ENCODE data around the gene CNDP1. TPM values are rescaled to one million over a fixed set of nuclear protein-coding genes. Genes with fewer than 3 reads are reported as not detected.

Gene CNDP1
- polyA plus RNA-seq, 1 of the 3 experiments (the other 2 are of a cell fraction), result not detected

DNA sequence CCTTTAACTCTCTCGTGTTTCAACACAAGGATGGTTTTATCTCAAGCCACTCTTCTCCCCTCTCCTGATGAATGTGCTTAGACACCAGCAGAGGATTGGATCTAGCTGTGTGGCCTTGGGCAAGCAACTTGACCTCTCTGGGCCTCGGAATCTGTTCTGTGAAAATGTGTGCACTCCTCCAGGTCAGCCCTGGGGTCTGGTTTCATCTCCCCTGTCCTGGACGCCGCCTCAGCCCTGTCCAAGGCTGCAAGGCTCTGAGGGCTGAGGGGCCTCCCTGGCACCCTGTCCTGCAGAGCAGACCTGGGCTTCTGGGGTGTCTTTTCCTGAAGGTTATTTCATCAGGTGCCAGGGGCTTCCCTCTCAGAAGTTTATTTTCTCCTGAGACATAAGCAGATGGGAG lies 28.5 kb downstream of the CNDP1 start:
- peaks cover 0 to 7% of the 10 kb centered on the region in 2 experiments; a peak in 1 of 4 replicates for H3K4me1 ChIP-seq (ENCODE audit: control insufficient read depth in 1 of 2, insufficient read depth in 2 of 2, low read depth in 1 of 2, low read length in 1 of 2)
- CTCF ChIA-PET, result interaction anchor here (0.6 to 1.6 kb wide), 4 partner anchors 11 to 1919 kb away, joined by 3 to 5 read pairs (median 4); no protein-coding TSS in a partner anchor
- H4K20me1 ChIP-seq (ENCODE audit: insufficient read depth), result no peaks in the 10 kb centered on the region
- H3F3A ChIP-seq (replicated peaks; ENCODE audit: insufficient read depth), result no peaks in the 10 kb centered on the region
- H3K9me2 ChIP-seq, result no peaks in the 10 kb centered on the region
- no peak overlapping the region for H3K4me3 ChIP-seq (ENCODE audit: low read depth in 2 of 2, low read length in 1 of 2)
- no peak overlapping the region for H3K4me2 ChIP-seq
- H3K36me3 ChIP-seq (replicated peaks in 1 of 2; ENCODE audit: control insufficient read depth in 1 of 2, insufficient read depth in 2 of 2, low read length in 1 of 2), result no peaks in the 10 kb centered on the region
- WGBS (ENCODE audit: low lambda C conversion rate), result 13% methylated on average over 4 of the region's 4 CpGs
- H3K27me3 ChIP-seq (ENCODE audit: insufficient read depth), result no peaks in the 10 kb centered on the region; the same call in 1 of the 2 replicates
- H3K9ac ChIP-seq, result no peak overlapping the region
- H3K9me3 ChIP-seq, result no peaks in the 10 kb centered on the region
- POLR2A ChIA-PET, result no interaction called here
- no peak overlapping the region for H2AFZ ChIP-seq (ENCODE audit: low read depth)
- TF ChIP-seq CTCF (IDR thresholded peaks at IDR 0.05) (no peak), MXI1 (IDR thresholded peaks at IDR 0.05; ENCODE audit: low read depth, low read length) (no peak), RXRA (IDR thresholded peaks at IDR 0.05; ENCODE audit: borderline replicate concordance, low read depth) (no peak), RAD21 (IDR thresholded peaks at IDR 0.05; ENCODE audit: low read length) (no peak), SMC3 (IDR thresholded peaks at IDR 0.05; ENCODE audit: low read depth, low read length) (no peak), FOXJ3 (CRISPR knock-in tag; IDR thresholded peaks at IDR 0.05) (no peak), GABPA (IDR thresholded peaks at IDR 0.05; ENCODE audit: low read depth) (no peak), NFIC (IDR thresholded peaks at IDR 0.05; ENCODE audit: borderline replicate concordance) (no peak), MEF2A (IDR thresholded peaks at IDR 0.05; ENCODE audit: borderline replicate concordance, low read depth) (no peak), TAF1 (IDR thresholded peaks at IDR 0.05; ENCODE audit: borderline replicate concordance, low read depth, low read length) (no peak), TEAD4 (IDR thresholded peaks at IDR 0.05; ENCODE audit: borderline replicate concordance, insufficient read depth) (no peak), POLR2AphosphoS5 (IDR thresholded peaks at IDR 0.05; ENCODE audit: low read depth, low read length) (no peak), ELF1 (IDR thresholded peaks at IDR 0.05) (no peak), FOSL2 (IDR thresholded peaks at IDR 0.05; ENCODE audit: borderline replicate concordance, low read depth) (no peak), TCF12 (IDR thresholded peaks at IDR 0.05) (no peak), CHD2 (IDR thresholded peaks at IDR 0.05; ENCODE audit: low read length, partially characterized antibody) (no peak), NRF1 (IDR thresholded peaks at IDR 0.05; ENCODE audit: low read depth, low read length) (no peak), RCOR1 (IDR thresholded peaks at IDR 0.05; ENCODE audit: low read length) (no peak), REST (IDR thresholded peaks at IDR 0.05; ENCODE audit: low read depth, low read length) (no peak)
- TF ChIP-seq, protein P1, sequence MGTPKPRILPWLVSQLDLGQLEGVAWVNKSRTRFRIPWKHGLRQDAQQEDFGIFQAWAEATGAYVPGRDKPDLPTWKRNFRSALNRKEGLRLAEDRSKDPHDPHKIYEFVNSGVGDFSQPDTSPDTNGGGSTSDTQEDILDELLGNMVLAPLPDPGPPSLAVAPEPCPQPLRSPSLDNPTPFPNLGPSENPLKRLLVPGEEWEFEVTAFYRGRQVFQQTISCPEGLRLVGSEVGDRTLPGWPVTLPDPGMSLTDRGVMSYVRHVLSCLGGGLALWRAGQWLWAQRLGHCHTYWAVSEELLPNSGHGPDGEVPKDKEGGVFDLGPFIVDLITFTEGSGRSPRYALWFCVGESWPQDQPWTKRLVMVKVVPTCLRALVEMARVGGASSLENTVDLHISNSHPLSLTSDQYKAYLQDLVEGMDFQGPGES (IDR thresholded peaks at IDR 0.05; ENCODE audit: low read depth, low read length), result no peak
- H3K27ac ChIP-seq (ENCODE audit: low read depth in 2 of 2, low read length in 1 of 2), result no peak overlapping the region
- H3K79me2 ChIP-seq (ENCODE audit: insufficient read depth), result no peaks in the 10 kb centered on the region
- DNase-seq, result no peak
